ENCODE data around the gene PER2. TPM values are rescaled to one million over a fixed set of nuclear protein-coding genes. Genes with fewer than 3 reads are reported as not detected.

The PER2 gene
- total and polyA plus RNA-seq, 2 of the 13 experiments (the other 11 are each of a cell fraction or from before 2014, with no cell fraction given): 5.1 to 9.4 TPM

- TF ChIP-seq ZNF589 (CRISPR knock-in tag; conservative IDR thresholded peaks at IDR 0.05): no peak
- TF ChIP-seq SUZ12 (IDR thresholded peaks at IDR 0.05; ENCODE audit: low read depth, low read length): no peak
- no peak for TF ChIP-seq NCOA1 (CRISPR knock-in tag; IDR thresholded peaks at IDR 0.05)
- TF ChIP-seq ATRX (CRISPR knock-in tag; IDR thresholded peaks at IDR 0.05; ENCODE audit: borderline replicate concordance): no peak
- no peak for TF ChIP-seq ZNF136 (CRISPR knock-in tag; IDR thresholded peaks at IDR 0.05; ENCODE audit: low read depth)
- no peak for TF ChIP-seq ZFP37 (CRISPR knock-in tag; IDR thresholded peaks at IDR 0.05; ENCODE audit: borderline replicate concordance)
- no peak for TF ChIP-seq ZBTB7A (CRISPR knock-in tag; IDR thresholded peaks at IDR 0.05)
- TF ChIP-seq MXD4 (CRISPR knock-in tag; IDR thresholded peaks at IDR 0.05): no peak
- no peak for TF ChIP-seq ZNF747 (CRISPR knock-in tag; IDR thresholded peaks at IDR 0.05; ENCODE audit: borderline replicate concordance)
- TF ChIP-seq, protein P1, sequence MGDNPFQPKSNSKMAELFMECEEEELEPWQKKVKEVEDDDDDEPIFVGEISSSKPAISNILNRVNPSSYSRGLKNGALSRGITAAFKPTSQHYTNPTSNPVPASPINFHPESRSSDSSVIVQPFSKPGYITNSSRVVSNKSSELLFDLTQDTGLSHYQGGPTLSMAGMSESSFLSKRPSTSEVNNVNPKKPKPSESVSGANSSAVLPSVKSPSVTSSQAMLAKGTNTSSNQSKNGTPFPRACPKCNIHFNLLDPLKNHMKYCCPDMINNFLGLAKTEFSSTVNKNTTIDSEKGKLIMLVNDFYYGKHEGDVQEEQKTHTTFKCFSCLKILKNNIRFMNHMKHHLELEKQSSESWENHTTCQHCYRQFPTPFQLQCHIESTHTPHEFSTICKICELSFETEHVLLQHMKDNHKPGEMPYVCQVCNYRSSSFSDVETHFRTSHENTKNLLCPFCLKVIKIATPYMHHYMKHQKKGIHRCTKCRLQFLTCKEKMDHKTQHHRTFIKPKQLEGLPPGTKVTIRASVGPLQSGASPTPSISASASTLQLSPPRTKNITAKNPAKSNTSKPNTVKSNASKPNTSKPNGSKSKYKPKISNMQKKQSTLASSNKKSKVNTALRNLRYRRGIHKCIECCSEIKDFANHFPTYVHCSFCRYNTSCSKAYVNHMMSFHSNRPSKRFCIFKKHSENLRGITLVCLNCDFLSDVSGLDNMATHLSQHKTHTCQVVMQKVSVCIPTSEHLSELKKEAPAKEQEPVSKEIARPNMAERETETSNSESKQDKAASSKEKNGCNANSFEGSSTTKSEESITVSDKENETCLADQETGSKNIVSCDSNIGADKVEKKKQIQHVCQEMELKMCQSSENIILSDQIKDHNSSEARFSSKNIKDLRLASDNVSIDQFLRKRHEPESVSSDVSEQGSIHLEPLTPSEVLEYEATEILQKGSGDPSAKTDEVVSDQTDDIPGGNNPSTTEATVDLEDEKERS (CRISPR knock-in tag; IDR thresholded peaks at IDR 0.05): no peak
- TF ChIP-seq DDIT3 (CRISPR knock-in tag; IDR thresholded peaks at IDR 0.05): no peak
Observed at GRCh38 chr2:238233625-238234024, 54.8 kb downstream of the PER2 start (continued).

DNA sequence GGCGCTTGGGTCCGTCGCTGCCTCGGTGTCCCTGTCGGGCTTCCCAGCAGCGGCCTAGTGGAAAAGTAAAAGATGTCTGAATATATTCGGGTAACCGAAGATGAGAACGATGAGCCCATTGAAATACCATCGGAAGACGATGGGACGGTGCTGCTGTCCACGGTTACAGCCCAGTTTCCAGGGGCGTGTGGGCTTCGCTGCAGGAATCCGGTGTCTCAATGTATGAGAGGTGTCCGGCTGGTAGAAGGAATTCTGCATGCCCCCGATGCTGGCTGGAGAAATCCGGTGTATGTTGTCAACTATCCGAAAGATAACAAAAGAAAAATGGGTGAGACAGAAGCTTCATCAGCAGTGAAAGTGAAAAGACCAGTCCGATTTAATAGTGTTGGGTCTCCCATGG, 56.6 kb downstream of the PER2 start:
- Histone ChIP-seq H3K4me3 (replicated peaks in 1 of 3; ENCODE audit: insufficient read depth in 1 of 3, low read depth in 2 of 3, low read length in 3 of 3) (no peak overlapping the region), H2AFZ (ENCODE audit: low read length) (no peak overlapping the region), H3K36me3 (replicated peaks in 1 of 2; ENCODE audit: control insufficient read depth in 1 of 2, insufficient read depth in 2 of 2, low read length in 2 of 2) (no peaks in the 10 kb centered on the region), H3K4me2 (ENCODE audit: low read depth, low read length) (no peak overlapping the region), H3K9ac (ENCODE audit: insufficient read depth, low read depth, low read length) (no peak overlapping the region), H3K27me3 (ENCODE audit: control insufficient read depth in 1 of 2, insufficient read depth in 2 of 2, low read length in 2 of 2) (peaks cover 6 to 39% of the 10 kb centered on the region in 2 experiments), H3K4me1 (ENCODE audit: insufficient read depth, low read length) (no peaks in the 10 kb centered on the region), H3K9me3 (ENCODE audit: low read length) (no peaks in the 10 kb centered on the region), H3K79me2 (ENCODE audit: insufficient read depth, low read length) (no peaks in the 10 kb centered on the region), H4K20me1 (ENCODE audit: insufficient read depth, low read length) (no peaks in the 10 kb centered on the region), H3K27ac (ENCODE audit: extremely low read length, insufficient read depth, low read length) (no peak overlapping the region)
- DNase-seq (ENCODE audit: low spot score) (no peak), FAIRE-seq (no peak), ATAC-seq (no peak)
- BruUV-seq (replicated peaks): no TSS peak
- TF ChIP-seq ZNF33B (CRISPR knock-in tag; IDR thresholded peaks at IDR 0.05) (no peak), TBX3 (IDR thresholded peaks at IDR 0.05; ENCODE audit: borderline replicate concordance) (no peak), HMG20B (CRISPR knock-in tag; conservative IDR thresholded peaks at IDR 0.05) (no peak)
- ChIA-PET POLR2A (no interaction called here), CTCF (ENCODE audit: low intra/inter-chr PET ratio, low total read pairs) (no interaction called here)
- in situ Hi-C loops (cut with HindIII; ENCODE audit: extremely low pct_ligation_motif_present, low pct_unique_long_range_greater_than_20kb): no loop called here
- WGBS (ENCODE audit: low lambda C conversion rate): 68% methylated on average over 21 of the region's 21 CpGs
- intact Hi-C loops (cut with micrococcal nuclease; ENCODE audit: unreplicated experiment): no loop called here
